ENCODE results near the gene TOMT.

- TF ChIP-seq POLR2AphosphoS5 (IDR thresholded peaks at IDR 0.05; ENCODE audit: low read depth, low read length) (no peak), TAF1 (IDR thresholded peaks at IDR 0.05; ENCODE audit: low read depth, low read length) (no peak), PAX5 (IDR thresholded peaks at IDR 0.05; ENCODE audit: insufficient read depth, low read length, severe bottlenecking) (no peak)
Observed at GRCh38 chr11:72078477-72078876, 27.2 kb upstream of the TOMT start.
